Vagina (tissue), 2 donors: ENCODE results near the gene UFD1. TPM values are rescaled to one million over a fixed set of nuclear protein-coding genes. Genes with fewer than 3 reads are reported as not detected.
A peak's percentile ranks its signal among the peaks of the same experiment; 100 is the strongest.

Experiments used
- DNase-seq, 2 donors: peaks; one replicate each; pipeline ENCODE4 v3.0.0-alpha.2; 2017; ENCODE audit errors: extremely low spot score in 2 of 2
- H3K27ac ChIP-seq: fragments of 200-600 bp; sonication (generic); one replicate; pipeline ENCODE4 v1.5.1; 2019
- H3K27me3 ChIP-seq: fragments of 200-600 bp; sonication (generic); one replicate; pipeline ENCODE4 v1.5.1; 2019
- H3K36me3 ChIP-seq, 2 donors: fragments of 200-600 bp; sonication (generic); one replicate each; pipeline ENCODE4 v1.5.1; 2017 to 2019
- H3K4me1 ChIP-seq: fragments of 200-600 bp; sonication (generic); one replicate; pipeline ENCODE4 v1.5.1; 2019
- H3K4me3 ChIP-seq, 2 donors: fragments of 200-600 bp; sonication (generic); 1 replicate in 1 of 2; 2 replicates in 1 of 2; pipeline ENCODE4 v1.5.1; 2016 to 2019
- H3K9me3 ChIP-seq: fragments of 200-600 bp; sonication (generic); one replicate; pipeline ENCODE4 v1.5.1; 2019
- CTCF ChIP-seq, 3 experiments: fragments of 450-650 bp in 2 of 3; fragments of 200-600 bp in 1 of 3; sonication (generic) in 1 of 3; IDR thresholded peaks; one replicate each; pipeline ENCODE4 v1.5.1; 2017 to 2019; ENCODE audit warnings: antibody characterized with exemption in 3 of 3, mild to moderate bottlenecking in 2 of 3, moderate library complexity in 2 of 3
- POLR2A ChIP-seq, 2 donors: fragments of 450-650 bp; IDR thresholded peaks; one replicate each; pipeline ENCODE4 v1.6.1; 2017; ENCODE audit warnings: antibody characterized with exemption in 2 of 2, mild to moderate bottlenecking in 2 of 2, moderate library complexity in 2 of 2
- POLR2AphosphoS5 ChIP-seq, 2 donors: sonication (generic); formaldehyde crosslinking; IDR thresholded peaks; one replicate each; pipeline ENCODE4 v1.9.0; 2017; ENCODE audit warnings: antibody characterized with exemption in 2 of 2, mild to moderate bottlenecking in 2 of 2, low read depth in 1 of 2; ENCODE audit not compliant: insufficient read depth in 1 of 2
- intact Hi-C: fragments of 100-400 bp; cut with DNase I; formaldehyde crosslinking; loops from one replicate; pipeline ENCODE4 v1.15.1; 2023
- total RNA-seq: library from RNA; depleted of rRNA; stranded (reverse); fragments of >200 nt; gene quantifications from one replicate; pipeline ENCODE4 v1.2.3, GENCODE V29; 2016

The UFD1 gene
- total RNA-seq, 1 donor from 2014 or later, result 66.8 TPM

- no peak for DNase-seq
- Histone ChIP-seq H3K4me3 (peak overlapping the region; percentile 38 to 44), H3K4me1 (peaks cover 20% of the 10 kb centered on the region), H3K9me3 (no peaks in the 10 kb centered on the region), H3K36me3 (no peaks in the 10 kb centered on the region), H3K27ac (peak overlapping the region; percentile 68), H3K27me3 (no peaks in the 10 kb centered on the region)
- TF ChIP-seq CTCF (IDR thresholded peaks at IDR 0.05), result no peak
- TF ChIP-seq POLR2A (IDR thresholded peaks at IDR 0.05), result no peak
- TF ChIP-seq POLR2AphosphoS5 (IDR thresholded peaks at IDR 0.05; ENCODE audit: insufficient read depth in 1 of 2, low read depth in 1 of 2), result no peak
- intact Hi-C loops, result no loop called here
Observed at GRCh38 chr22:19522881-19523239, 43.9 kb upstream of the UFD1 start.

- H3K27ac ChIP-seq, result peak overlapping the region; percentile 68
- no peak for TF ChIP-seq POLR2AphosphoS5 (IDR thresholded peaks at IDR 0.05; ENCODE audit: insufficient read depth in 1 of 2, low read depth in 1 of 2)
- no peak for TF ChIP-seq POLR2A (IDR thresholded peaks at IDR 0.05)
- TF ChIP-seq CTCF (IDR thresholded peaks at IDR 0.05), result no peak
- intact Hi-C loops, result no loop called here
- H3K9me3 ChIP-seq, result no peaks in the 10 kb centered on the region
- no peaks in the 10 kb centered on the region for H3K36me3 ChIP-seq
- H3K4me3 ChIP-seq, result peak overlapping the region; percentile 38 to 44
- H3K4me1 ChIP-seq, result peaks cover 20% of the 10 kb centered on the region
- peak in 1 of 2 donors; percentile 71 for DNase-seq
- no peaks in the 10 kb centered on the region for H3K27me3 ChIP-seq
Observed at GRCh38 chr22:19522190-19522880, 43.3 kb upstream of the UFD1 start.

GRCh38 chr22:19520566-19521305 lies 41.7 kb upstream of the UFD1 start:
- intact Hi-C loops, result no loop called here
- H3K4me1 ChIP-seq, result peaks cover 20% of the 10 kb centered on the region
- TF ChIP-seq CTCF (IDR thresholded peaks at IDR 0.05), result no peak
- TF ChIP-seq POLR2AphosphoS5 (IDR thresholded peaks at IDR 0.05; ENCODE audit: insufficient read depth in 1 of 2, low read depth in 1 of 2), result peak in 1 of 2 donors; percentile 1
- no peak overlapping the region for H3K27ac ChIP-seq
- peak in 1 of 2 donors; percentile 81 for DNase-seq
- H3K9me3 ChIP-seq, result no peaks in the 10 kb centered on the region
- no peaks in the 10 kb centered on the region for H3K27me3 ChIP-seq
- H3K4me3 ChIP-seq, result peak overlapping the region; percentile 10 to 38
- H3K36me3 ChIP-seq, result no peaks in the 10 kb centered on the region

GRCh38 chr22:19520007-19520406 lies 41.0 kb upstream of the UFD1 start:
- peaks cover 20% of the 10 kb centered on the region for H3K4me1 ChIP-seq
- TF ChIP-seq POLR2AphosphoS5 (IDR thresholded peaks at IDR 0.05; ENCODE audit: insufficient read depth in 1 of 2, low read depth in 1 of 2), result no peak
- no peak for TF ChIP-seq CTCF (IDR thresholded peaks at IDR 0.05)
- TF ChIP-seq POLR2A (IDR thresholded peaks at IDR 0.05), result no peak
- H3K4me3 ChIP-seq, result no peak overlapping the region
- no peak for DNase-seq
- intact Hi-C loops, result no loop called here
- H3K27ac ChIP-seq, result no peak overlapping the region
- H3K9me3 ChIP-seq, result no peaks in the 10 kb centered on the region
- no peaks in the 10 kb centered on the region for H3K36me3 ChIP-seq
- H3K27me3 ChIP-seq, result no peaks in the 10 kb centered on the region
